ENCODE data around the gene MYCBP2.

Gene MYCBP2

GRCh38 chr13:77095288-77095687, 231.6 kb downstream of the MYCBP2 start:
- DNase-seq (ENCODE audit: low spot score) = no peak

GRCh38 chr13:77094773-77095172, 232.1 kb downstream of the MYCBP2 start:
- DNase-seq (ENCODE audit: low spot score) = no peak

GRCh38 chr13:77093735-77094134, 233.2 kb downstream of the MYCBP2 start:
- DNase-seq (ENCODE audit: low spot score) = no peak

GRCh38 chr13:77084755-77085154, 242.1 kb downstream of the MYCBP2 start:
- DNase-seq (ENCODE audit: low spot score) = no peak

GRCh38 chr13:77079902-77080413, 246.9 kb downstream of the MYCBP2 start:
- no peak for DNase-seq (ENCODE audit: low spot score)

GRCh38 chr13:77067519-77067918, 259.4 kb downstream of the MYCBP2 start:
- no peak for DNase-seq (ENCODE audit: low spot score)

- no peak for DNase-seq (ENCODE audit: low spot score)
Observed at GRCh38 chr13:77065461-77066147, 261.3 kb downstream of the MYCBP2 start.

GRCh38 chr13:77062097-77062496, 264.8 kb downstream of the MYCBP2 start:
- no peak for DNase-seq (ENCODE audit: low spot score)

- DNase-seq (ENCODE audit: low spot score) = no peak
Observed at GRCh38 chr13:77061362-77061761, 265.5 kb downstream of the MYCBP2 start.

GRCh38 chr13:77056886-77057285, 270.0 kb downstream of the MYCBP2 start:
- DNase-seq (ENCODE audit: low spot score) = no peak

- DNase-seq (ENCODE audit: low spot score) = no peak
Observed at GRCh38 chr13:77056382-77056781, 270.5 kb downstream of the MYCBP2 start.

GRCh38 chr13:77055158-77055557, 271.7 kb downstream of the MYCBP2 start:
- DNase-seq (ENCODE audit: low spot score) = no peak

GRCh38 chr13:77053192-77053591, 273.7 kb downstream of the MYCBP2 start:
- no peak for DNase-seq (ENCODE audit: low spot score)

GRCh38 chr13:77048681-77049080, 278.2 kb downstream of the MYCBP2 start:
- DNase-seq (ENCODE audit: low spot score) = no peak

- DNase-seq (ENCODE audit: low spot score) = no peak
Observed at GRCh38 chr13:77047649-77048343, 279.1 kb downstream of the MYCBP2 start.

- no peak for DNase-seq (ENCODE audit: low spot score)
Observed at GRCh38 chr13:77042566-77043177, 284.2 kb downstream of the MYCBP2 start.

- DNase-seq (ENCODE audit: low spot score) = no peak
Observed at GRCh38 chr13:77040835-77041234, 286.1 kb downstream of the MYCBP2 start.

GRCh38 chr13:77040076-77040475, 286.8 kb downstream of the MYCBP2 start:
- DNase-seq (ENCODE audit: low spot score) = no peak

- DNase-seq (ENCODE audit: low spot score) = no peak
Observed at GRCh38 chr13:77038907-77039480, 287.9 kb downstream of the MYCBP2 start.

GRCh38 chr13:77036279-77036678, 290.6 kb downstream of the MYCBP2 start:
- no peak for DNase-seq (ENCODE audit: low spot score)

- DNase-seq (ENCODE audit: low spot score) = no peak
Observed at GRCh38 chr13:77034881-77035280, 292.0 kb downstream of the MYCBP2 start.

- no peak for DNase-seq (ENCODE audit: low spot score)
Observed at GRCh38 chr13:77033717-77034302, 293.1 kb downstream of the MYCBP2 start.

Data from left forelimb (tissue), 1 donor.